PFSK-1 (cell line): ENCODE measurements around the gene MS4A5.

Experiments used
- FOXP2 ChIP-seq: optimal IDR thresholded peaks from 2 replicates; pipeline ENCODE3; 2011; ENCODE audit warnings: borderline replicate concordance, control low read depth, inconsistent platforms; ENCODE audit not compliant: insufficient read depth; ENCODE audit errors: extremely low read length, extremely low read depth
- POLR2AphosphoS5 ChIP-seq: IDR thresholded peaks from 2 replicates; pipeline ENCODE4 v1.6.1; 2012; ENCODE audit warnings: low read depth, mild to moderate bottlenecking, control low read depth, low read length, moderate library complexity
- SIN3A ChIP-seq: IDR thresholded peaks from 2 replicates; pipeline ENCODE4 v1.6.1; 2012; ENCODE audit warnings: mild to moderate bottlenecking, low read length, moderate library complexity, borderline replicate concordance; ENCODE audit not compliant: insufficient read depth
- TAF1 ChIP-seq: IDR thresholded peaks from 2 replicates; pipeline ENCODE4 v1.6.1; 2012; ENCODE audit warnings: low read length, control low read depth, borderline replicate concordance; ENCODE audit not compliant: insufficient read depth
- TF ChIP-seq, protein P1 (sequence below), 2 experiments: IDR thresholded peaks; 2 replicates each; pipeline versions ENCODE4 v1.6.1 to v1.8.0; 2011 to 2012; ENCODE audit warnings: low read depth in 2 of 2, low read length in 2 of 2, control low read depth in 1 of 2, inconsistent platforms in 1 of 2, mild to moderate bottlenecking in 1 of 2, moderate library complexity in 1 of 2; ENCODE audit not compliant: insufficient read depth in 1 of 2

- TF ChIP-seq POLR2AphosphoS5 (no peak), FOXP2 (no peak), TAF1 (no peak), SIN3A (no peak)
- TF ChIP-seq, protein P1, sequence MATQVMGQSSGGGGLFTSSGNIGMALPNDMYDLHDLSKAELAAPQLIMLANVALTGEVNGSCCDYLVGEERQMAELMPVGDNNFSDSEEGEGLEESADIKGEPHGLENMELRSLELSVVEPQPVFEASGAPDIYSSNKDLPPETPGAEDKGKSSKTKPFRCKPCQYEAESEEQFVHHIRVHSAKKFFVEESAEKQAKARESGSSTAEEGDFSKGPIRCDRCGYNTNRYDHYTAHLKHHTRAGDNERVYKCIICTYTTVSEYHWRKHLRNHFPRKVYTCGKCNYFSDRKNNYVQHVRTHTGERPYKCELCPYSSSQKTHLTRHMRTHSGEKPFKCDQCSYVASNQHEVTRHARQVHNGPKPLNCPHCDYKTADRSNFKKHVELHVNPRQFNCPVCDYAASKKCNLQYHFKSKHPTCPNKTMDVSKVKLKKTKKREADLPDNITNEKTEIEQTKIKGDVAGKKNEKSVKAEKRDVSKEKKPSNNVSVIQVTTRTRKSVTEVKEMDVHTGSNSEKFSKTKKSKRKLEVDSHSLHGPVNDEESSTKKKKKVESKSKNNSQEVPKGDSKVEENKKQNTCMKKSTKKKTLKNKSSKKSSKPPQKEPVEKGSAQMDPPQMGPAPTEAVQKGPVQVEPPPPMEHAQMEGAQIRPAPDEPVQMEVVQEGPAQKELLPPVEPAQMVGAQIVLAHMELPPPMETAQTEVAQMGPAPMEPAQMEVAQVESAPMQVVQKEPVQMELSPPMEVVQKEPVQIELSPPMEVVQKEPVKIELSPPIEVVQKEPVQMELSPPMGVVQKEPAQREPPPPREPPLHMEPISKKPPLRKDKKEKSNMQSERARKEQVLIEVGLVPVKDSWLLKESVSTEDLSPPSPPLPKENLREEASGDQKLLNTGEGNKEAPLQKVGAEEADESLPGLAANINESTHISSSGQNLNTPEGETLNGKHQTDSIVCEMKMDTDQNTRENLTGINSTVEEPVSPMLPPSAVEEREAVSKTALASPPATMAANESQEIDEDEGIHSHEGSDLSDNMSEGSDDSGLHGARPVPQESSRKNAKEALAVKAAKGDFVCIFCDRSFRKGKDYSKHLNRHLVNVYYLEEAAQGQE (IDR thresholded peaks at IDR 0.05; ENCODE audit: insufficient read depth in 1 of 2, low read depth in 2 of 2, low read length in 2 of 2) = no peak
Measured at GRCh38 chr11:60396799-60397198, 32.6 kb upstream of the MS4A5 start.
